NT2/D1 (cell line): ENCODE measurements around the gene EPS15.

ENCODE experiments used
- YY1 ChIP-seq: IDR thresholded peaks from 2 replicates; pipeline ENCODE4 v1.6.1; 2011; ENCODE audit not compliant: insufficient read length, insufficient read depth
- ZNF274 ChIP-seq: IDR thresholded peaks from 2 replicates; pipeline ENCODE4 v1.6.1; 2011; ENCODE audit warnings: mild to moderate bottlenecking, low read depth, low read length

- TF ChIP-seq ZNF274 (no peak), YY1 (no peak)
These were observed 133.3 kb downstream of the EPS15 start for GRCh38 chr1:51385776-51386175.
